GM12878 (cell line): ENCODE measurements around the gene TEX10. TPM values are rescaled to one million over a fixed set of nuclear protein-coding genes. Genes with fewer than 3 reads are reported as not detected.

Experiments used
- ATAC-seq: fragments of 200-7000 bp; cut with Tn5 transposase; 3 replicates; pipeline ENCODE4 v1.9.1; 2020; ENCODE audit warnings: mild to moderate bottlenecking, moderate library complexity
- BruUV-seq: library from RNA; stranded (reverse); fragments of 400-500 nt; replicated peaks from 2 replicates; lab custom pipeline; 2021; lab: Mats Ljungman, UMichigan
- CTCF ChIA-PET: fragments of 300-600 bp; sonication (Branson Sonifier 250); formaldehyde crosslinking; extraction: SDS; loops from one replicate; lab custom pipeline; 2021; ENCODE audit warnings: inconsistent platforms; lab: Yijun Ruan, JAX
- POLR2A ChIA-PET: fragments of 350-600 bp; formaldehyde crosslinking; extraction: SDS; loops from one replicate; lab custom pipeline; 2021; ENCODE audit warnings: inconsistent platforms; lab: Charles Lee
- RAD21 ChIA-PET: fragments of 300-600 bp; sonication (Branson Sonifier 250); formaldehyde crosslinking; loops from one replicate; lab custom pipeline; 2023; ENCODE audit warnings: antibody characterized with exemption; ENCODE audit not compliant: unreplicated experiment; lab: Charles Lee
- SMC1A ChIA-PET: fragments of 300-600 bp; sonication (Branson Sonifier 250); formaldehyde crosslinking; loops from one replicate; lab custom pipeline; 2023; ENCODE audit not compliant: unreplicated experiment, uncharacterized antibody; lab: Charles Lee
- DNase-seq: peaks from one replicate; pipeline ENCODE4 v3.0.0-alpha.2; 2011; ENCODE audit warnings: low read depth, low spot score
- FAIRE-seq: peaks from 3 replicates; lab custom pipeline; 2011; peaks lifted over from hg19 to GRCh38; lab: Jason Lieb, UNC
- H2AFZ ChIP-seq: 2 replicates; pipeline ENCODE4 v1.6.0; 2011; ENCODE audit warnings: low read depth, low read length, control low read depth; ENCODE audit not compliant: control insufficient read depth
- H3K27ac ChIP-seq: 2 replicates; pipeline ENCODE4 v1.5.1; 2011; ENCODE audit warnings: control low read depth; ENCODE audit not compliant: control insufficient read depth, insufficient read depth
- H3K27me3 ChIP-seq, 2 experiments: replicated peaks in 1 of 2; 2 replicates each; pipeline versions ENCODE4 v1.6.0 to v1.6.1; 2011; ENCODE audit warnings: low read length in 1 of 2; ENCODE audit not compliant: control insufficient read depth in 2 of 2, insufficient read depth in 2 of 2
- H3K36me3 ChIP-seq, 2 experiments: 2 replicates each; pipeline ENCODE4 v1.5.1; 2011; ENCODE audit warnings: low read length in 1 of 2; ENCODE audit not compliant: control insufficient read depth in 2 of 2, insufficient read depth in 2 of 2
- H3K4me1 ChIP-seq: 2 replicates; pipeline ENCODE4 v1.6.1; 2011; ENCODE audit warnings: mild to moderate bottlenecking, low read length, moderate library complexity, mixed read lengths; ENCODE audit not compliant: control insufficient read depth, insufficient read depth
- H3K4me2 ChIP-seq: 2 replicates; pipeline ENCODE4 v1.6.0; 2011; ENCODE audit warnings: control low read depth; ENCODE audit not compliant: control insufficient read depth, insufficient read depth
- H3K4me3 ChIP-seq: fragments of 200-600 bp; sonication (generic); 2 replicates; pipeline ENCODE4 v1.5.1; 2016
- H3K79me2 ChIP-seq: 2 replicates; pipeline ENCODE4 v1.6.0; 2011; ENCODE audit warnings: low read length; ENCODE audit not compliant: control insufficient read depth, insufficient read depth
- H3K9ac ChIP-seq: 2 replicates; pipeline ENCODE4 v1.8.0; 2011; ENCODE audit warnings: low read length, control low read depth, mixed read lengths; ENCODE audit not compliant: control insufficient read depth, insufficient read depth
- H3K9me3 ChIP-seq: replicated peaks from 3 replicates; pipeline ENCODE4 v1.5.1; 2011; ENCODE audit warnings: mild to moderate bottlenecking, low read length; ENCODE audit not compliant: control insufficient read depth, insufficient read depth
- H4K20me1 ChIP-seq: 2 replicates; pipeline ENCODE4 v1.6.0; 2011; ENCODE audit not compliant: control insufficient read depth, insufficient read depth
- E2F4 ChIP-seq: IDR thresholded peaks from 2 replicates; pipeline ENCODE4 v1.6.1; 2012; ENCODE audit warnings: low read depth, low read length, improper control_type of control experiment
- FOXK2 ChIP-seq: fragments of 450-650 bp; IDR thresholded peaks from 2 replicates; pipeline ENCODE4 v1.6.1; 2017; ENCODE audit warnings: mild to moderate bottlenecking, moderate library complexity
- GABPA ChIP-seq: IDR thresholded peaks from 2 replicates; pipeline ENCODE4 v1.6.1; 2014; ENCODE audit warnings: antibody characterized with exemption, low read depth, mild to moderate bottlenecking, inconsistent platforms
- HSF1 ChIP-seq: fragments of 150-350 bp; IDR thresholded peaks from 2 replicates; pipeline ENCODE4 v1.6.1; 2014; ENCODE audit warnings: mild to moderate bottlenecking, low read depth, low read length
- PML ChIP-seq: IDR thresholded peaks from 2 replicates; pipeline ENCODE4 v1.6.1; 2012; ENCODE audit warnings: low read length, inconsistent platforms
- RAD21 ChIP-seq: IDR thresholded peaks from 2 replicates; pipeline ENCODE4 v1.6.1; 2011; ENCODE audit warnings: mild to moderate bottlenecking, low read depth, low read length, moderate library complexity; ENCODE audit not compliant: insufficient read depth
- RBBP5 ChIP-seq: fragments of 200-600 bp; sonication (generic); conservative IDR thresholded peaks from 2 replicates; pipeline ENCODE4 v1.6.1; 2016
- TAF1 ChIP-seq: IDR thresholded peaks from 2 replicates; pipeline ENCODE4 v1.6.1; 2011; ENCODE audit warnings: mild to moderate bottlenecking, low read depth, low read length, borderline replicate concordance
- WGBS: methylation state at CpG from one replicate; pipeline ENCODE4 v1.1.6; 2016; ENCODE audit warnings: low lambda C conversion rate; ENCODE audit not compliant: insufficient replicate concordance, insufficient coverage; ENCODE audit errors: missing lambda C conversion rate; 5-methylcytosine and 5-hydroxymethylcytosine counted together
- in situ Hi-C: fragments of 300-500 bp; cut with MboI; formaldehyde crosslinking; loops from 9 replicates; pipeline ENCODE4 v1.14.3; 2018; ENCODE audit warnings: mixed read lengths
- intact Hi-C: fragments of 100-400 bp; cut with micrococcal nuclease; formaldehyde crosslinking; loops from one replicate; pipeline ENCODE4 v1.14.2; 2022; ENCODE audit not compliant: unreplicated experiment
- polyA plus RNA-seq, 11 experiments: library from polyadenylated mRNA; depleted of rRNA in 4 of 11; unstranded in 6 of 11; stranded (reverse) in 5 of 11; fragments of >200 nt; fragmentation: Nextera tagmentation in 4 of 11; fragmentation: Illumina TruSeq in 1 of 11; extraction: Ambion mirVana in 4 of 11; extraction: Trizol in 1 of 11; gene quantifications; 1 replicate in 1 of 11; 2 replicates in 10 of 11; pipeline versions ENCODE4 v1.2.1 to v1.2.3, GENCODE V29; 2011 to 2016; ENCODE audit warnings: inconsistent platforms in 2 of 11, missing spikeins in 2 of 11, low read depth in 1 of 11
- total RNA-seq, 4 experiments: library from RNA; depleted of rRNA in 3 of 4; stranded (reverse); fragments of >200 nt in 3 of 4; fragmentation: Illumina TruSeq in 1 of 4; extraction: Trizol in 1 of 4; gene quantifications; 2 replicates each; pipeline versions ENCODE4 v1.2.1 to v1.2.3, GENCODE V29; 2013 to 2021

Gene TEX10
- total and polyA plus RNA-seq, 10 of the 15 experiments (the other 5 are each of a cell fraction or from before 2014, with no cell fraction given), result 17.4 to 46.6 (median 36.2) TPM

- Histone ChIP-seq H3K4me3 (no peak overlapping the region), H3K36me3 (no peaks in the 10 kb centered on the region), H3K27ac (no peak overlapping the region), H3K79me2 (no peaks in the 10 kb centered on the region)
- TF ChIP-seq GABPA, result no peak
- TF ChIP-seq RBBP5, result no peak
- TF ChIP-seq RAD21, result no peak
- TF ChIP-seq PML, result no peak
- no peak for TF ChIP-seq TAF1
- TF ChIP-seq FOXK2, result no peak
- TF ChIP-seq HSF1, result no peak
- TF ChIP-seq E2F4, result no peak
- TF ChIP-seq, all 136 proteins: peak for 0
- ChIA-PET SMC1A (interaction anchor here (0.7 kb wide), 1 partner anchor 509 kb away, joined by 3 read pairs; no protein-coding TSS in a partner anchor), POLR2A (no interaction called here), RAD21 (no interaction called here), CTCF (no interaction called here)
- 75% methylated on average over 4 of the region's 4 CpGs for WGBS
- Histone ChIP-seq H3K4me1 (no peaks in the 10 kb centered on the region), H3K27me3 (no peaks in the 10 kb centered on the region), H3K4me2 (no peak overlapping the region), H4K20me1 (no peaks in the 10 kb centered on the region), H2AFZ (no peak overlapping the region), H3K9ac (no peak overlapping the region), H3K9me3 (no peaks in the 10 kb centered on the region; the same call in 1 of the 3 replicates)
- in situ Hi-C loops (no loop called here), intact Hi-C loops (no loop called here)
- ATAC-seq (no peak), DNase-seq (no peak), FAIRE-seq (no peak)
- no TSS peak for BruUV-seq
Observed at GRCh38 chr9:100379862-100380261, 27.1 kb upstream of the TEX10 start.
